HepG2 (cell line): ENCODE results near the gene CCDC86. TPM values are rescaled to one million over a fixed set of nuclear protein-coding genes. Genes with fewer than 3 reads are reported as not detected.

Experiments used
- GLI4 ChIP-seq: sonication (generic); formaldehyde crosslinking; IDR thresholded peaks from 2 replicates; pipeline ENCODE4 v1.5.1; 2020; ENCODE audit warnings: missing genetic modification reagents, mild to moderate bottlenecking, moderate library complexity, borderline replicate concordance
- HHEX ChIP-seq: IDR thresholded peaks from 2 replicates; pipeline ENCODE4 v1.6.1; 2016; ENCODE audit warnings: control low read depth
- HINFP ChIP-seq: sonication (generic); formaldehyde crosslinking; IDR thresholded peaks from 2 replicates; pipeline ENCODE4 v1.4.0; 2020; ENCODE audit warnings: low read depth, mild to moderate bottlenecking, missing genetic modification reagents
- KIAA2018 ChIP-seq: sonication (generic); formaldehyde crosslinking; IDR thresholded peaks from 2 replicates; pipeline ENCODE4 v1.5.0; 2020; ENCODE audit warnings: mild to moderate bottlenecking, missing genetic modification reagents, borderline replicate concordance
- KLF9 ChIP-seq: IDR thresholded peaks from 2 replicates; pipeline ENCODE4 v1.6.1; 2016; ENCODE audit warnings: low read depth
- RXRB ChIP-seq: IDR thresholded peaks from 2 replicates; pipeline ENCODE4 v1.6.1; 2016; ENCODE audit warnings: borderline replicate concordance, missing genetic modification reagents, missing compliant biosample characterization
- USF2 ChIP-seq, 2 experiments: sonication (generic) in 1 of 2; formaldehyde crosslinking in 1 of 2; IDR thresholded peaks; 2 replicates each; pipeline versions ENCODE4 v1.5.1 to v1.6.1; 2011 to 2020; ENCODE audit warnings: borderline replicate concordance in 1 of 2, low read depth in 1 of 2, low read length in 1 of 2, mild to moderate bottlenecking in 1 of 2, missing genetic modification reagents in 1 of 2, moderate library complexity in 1 of 2
- ZBTB1 ChIP-seq: sonication (generic); formaldehyde crosslinking; IDR thresholded peaks from 2 replicates; pipeline ENCODE4 v1.4.0; 2020; ENCODE audit warnings: missing genetic modification reagents, borderline replicate concordance
- ZNF282 ChIP-seq: fragments of 450-650 bp; IDR thresholded peaks from 2 replicates; pipeline ENCODE4 v1.6.1; 2018; ENCODE audit not compliant: partially characterized antibody
- ZNF562 ChIP-seq: sonication (generic); formaldehyde crosslinking; IDR thresholded peaks from 2 replicates; pipeline ENCODE4 v1.8.0; 2022; ENCODE audit warnings: missing genetic modification reagents, borderline replicate concordance
- polyA plus RNA-seq, 8 experiments: library from polyadenylated mRNA; depleted of rRNA in 3 of 8; stranded (reverse) in 7 of 8; unstranded in 1 of 8; fragments of >200 nt; fragmentation: Illumina TruSeq in 4 of 8; extraction: Trizol in 4 of 8; gene quantifications; 2 replicates each; pipeline versions ENCODE4 v1.2.1 to v1.2.3, GENCODE V29; 2011 to 2016; ENCODE audit warnings: low read depth in 4 of 8, missing spikeins in 1 of 8, mixed read lengths in 1 of 8; ENCODE audit not compliant: insufficient read depth in 1 of 8
- total RNA-seq, 5 experiments: library from RNA; depleted of rRNA; stranded (reverse); fragments of >200 nt; fragmentation: Illumina TruSeq; extraction: Trizol; gene quantifications; 2 replicates each; pipeline ENCODE4 v1.2.3, GENCODE V29; 2016; ENCODE audit warnings: low read depth in 1 of 5
- TF ChIP-seq, protein P1 (sequence below): sonication (generic); formaldehyde crosslinking; IDR thresholded peaks from 2 replicates; pipeline ENCODE4 v1.4.0; 2020; ENCODE audit warnings: missing genetic modification reagents
- TF ChIP-seq, protein P2 (sequence below): IDR thresholded peaks from 2 replicates; pipeline ENCODE4 v1.6.1; 2016; ENCODE audit warnings: low read depth

The CCDC86 gene
- total and polyA plus RNA-seq, 2 of the 13 experiments (the other 11 are each of a cell fraction or from before 2014, with no cell fraction given): 33.8 to 37.6 TPM

GRCh38 chr11:60880643-60881282 is 38.9 kb downstream of the CCDC86 start (continued):
- TF ChIP-seq, protein P1, sequence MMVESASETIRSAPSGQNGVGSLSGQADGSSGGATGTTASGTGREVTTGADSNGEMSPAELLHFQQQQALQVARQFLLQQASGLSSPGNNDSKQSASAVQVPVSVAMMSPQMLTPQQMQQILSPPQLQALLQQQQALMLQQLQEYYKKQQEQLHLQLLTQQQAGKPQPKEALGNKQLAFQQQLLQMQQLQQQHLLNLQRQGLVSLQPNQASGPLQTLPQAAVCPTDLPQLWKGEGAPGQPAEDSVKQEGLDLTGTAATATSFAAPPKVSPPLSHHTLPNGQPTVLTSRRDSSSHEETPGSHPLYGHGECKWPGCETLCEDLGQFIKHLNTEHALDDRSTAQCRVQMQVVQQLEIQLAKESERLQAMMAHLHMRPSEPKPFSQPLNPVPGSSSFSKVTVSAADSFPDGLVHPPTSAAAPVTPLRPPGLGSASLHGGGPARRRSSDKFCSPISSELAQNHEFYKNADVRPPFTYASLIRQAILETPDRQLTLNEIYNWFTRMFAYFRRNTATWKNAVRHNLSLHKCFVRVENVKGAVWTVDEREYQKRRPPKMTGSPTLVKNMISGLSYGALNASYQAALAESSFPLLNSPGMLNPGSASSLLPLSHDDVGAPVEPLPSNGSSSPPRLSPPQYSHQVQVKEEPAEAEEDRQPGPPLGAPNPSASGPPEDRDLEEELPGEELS (CRISPR knock-in tag): peak; percentile 99
- TF ChIP-seq RXRB (peak; percentile 96), ZNF562 (CRISPR knock-in tag) (no peak), HHEX (CRISPR knock-in tag) (peak; percentile 99), KIAA2018 (CRISPR knock-in tag) (no peak), ZBTB1 (no peak), KLF9 (peak; percentile 57; the same call in 1 of the 2 replicates), USF2 (IDR thresholded peaks at IDR 0.05; ENCODE audit: low read depth, low read length) (no peak), USF2 (CRISPR knock-in tag; IDR thresholded peaks at IDR 0.05; ENCODE audit: borderline replicate concordance) (no peak), ZNF282 (no peak), GLI4 (CRISPR knock-in tag) (no peak), HINFP (CRISPR knock-in tag) (peak; percentile 70)
- TF ChIP-seq, protein P2, sequence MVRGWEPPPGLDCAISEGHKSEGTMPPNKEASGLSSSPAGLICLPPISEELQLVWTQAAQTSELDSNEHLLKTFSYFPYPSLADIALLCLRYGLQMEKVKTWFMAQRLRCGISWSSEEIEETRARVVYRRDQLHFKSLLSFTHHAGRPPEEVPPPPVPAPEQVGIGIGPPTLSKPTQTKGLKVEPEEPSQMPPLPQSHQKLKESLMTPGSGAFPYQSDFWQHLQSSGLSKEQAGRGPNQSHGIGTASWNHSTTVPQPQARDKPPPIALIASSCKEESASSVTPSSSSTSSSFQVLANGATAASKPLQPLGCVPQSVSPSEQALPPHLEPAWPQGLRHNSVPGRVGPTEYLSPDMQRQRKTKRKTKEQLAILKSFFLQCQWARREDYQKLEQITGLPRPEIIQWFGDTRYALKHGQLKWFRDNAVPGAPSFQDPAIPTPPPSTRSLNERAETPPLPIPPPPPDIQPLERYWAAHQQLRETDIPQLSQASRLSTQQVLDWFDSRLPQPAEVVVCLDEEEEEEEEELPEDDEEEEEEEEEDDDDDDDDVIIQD (CRISPR knock-in tag): peak; percentile 84; the same call in 1 of the 2 replicates
